SK-N-SH (cell line): ENCODE results near the gene CLDN7. TPM values are rescaled to one million over a fixed set of nuclear protein-coding genes. Genes with fewer than 3 reads are reported as not detected.

Source experiments
- CTCF ChIA-PET: fragments of 300-600, 350-600 bp; formaldehyde crosslinking; extraction: SDS; loops from one replicate; lab custom pipeline; 2021; lab: Yijun Ruan, JAX
- POLR2A ChIA-PET: fragments of 350-600 bp; sonication (Branson Sonifier 250); formaldehyde crosslinking; extraction: SDS; loops from one replicate; lab custom pipeline; 2020; ENCODE audit warnings: antibody characterized with exemption, inconsistent platforms; lab: Yijun Ruan, JAX
- DNase-seq: peaks from one replicate; pipeline ENCODE4 v3.0.0; 2012
- H2AFZ ChIP-seq: fragments of 200-600 bp; sonication (generic); 2 replicates; pipeline ENCODE4 v1.8.1; 2016; ENCODE audit warnings: antibody characterized with exemption, mild to moderate bottlenecking, low read depth
- H3F3A ChIP-seq: fragments of 200-600 bp; sonication (generic); replicated peaks from 2 replicates; pipeline ENCODE3; 2016; ENCODE audit warnings: antibody characterized with exemption, mild to moderate bottlenecking; ENCODE audit not compliant: insufficient read depth
- H3K27ac ChIP-seq, 2 experiments: fragments of 200-500 bp in 1 of 2; fragments of 200-600 bp in 1 of 2; sonication (Bioruptor generic) in 1 of 2; sonication (generic), shearing (Covaris generic) in 1 of 2; 2 replicates each; pipeline versions ENCODE4 v1.5.1 to v1.6.1; 2014 to 2016; ENCODE audit warnings: low read depth in 2 of 2, inconsistent platforms in 1 of 2, low read length in 1 of 2, mild to moderate bottlenecking in 1 of 2, mixed read lengths in 1 of 2
- H3K27me3 ChIP-seq: fragments of 200-600 bp; sonication (generic), shearing (Covaris generic); 2 replicates; pipeline ENCODE4 v1.6.1; 2016; ENCODE audit warnings: mixed run types; ENCODE audit not compliant: insufficient read depth
- H3K36me3 ChIP-seq, 2 experiments: fragments of 200-500 bp in 1 of 2; fragments of 200-600 bp in 1 of 2; sonication (Bioruptor generic) in 1 of 2; sonication (generic) in 1 of 2; replicated peaks in 1 of 2; 2 replicates each; pipeline versions ENCODE3 to v1.5.1; 2014 to 2016; ENCODE audit warnings: low read length in 1 of 2, mild to moderate bottlenecking in 1 of 2; ENCODE audit not compliant: insufficient read depth in 2 of 2, control insufficient read depth in 1 of 2
- H3K4me1 ChIP-seq, 2 experiments: fragments of 200-500 bp in 1 of 2; fragments of 200-600 bp in 1 of 2; sonication (Bioruptor generic) in 1 of 2; sonication (generic), shearing (Covaris generic) in 1 of 2; 2 replicates each; pipeline versions ENCODE4 v1.5.1 to v1.6.1; 2014 to 2016; ENCODE audit warnings: low read depth in 1 of 2, low read length in 1 of 2, mixed run types in 1 of 2; ENCODE audit not compliant: insufficient read depth in 2 of 2, control insufficient read depth in 1 of 2
- H3K4me2 ChIP-seq: fragments of 200-600 bp; sonication (generic), shearing (Covaris generic); 2 replicates; pipeline ENCODE4 v1.6.1; 2017; ENCODE audit warnings: mixed run types
- H3K4me3 ChIP-seq, 2 experiments: fragments of 200-500 bp in 1 of 2; fragments of 200-600 bp in 1 of 2; sonication (Bioruptor generic) in 1 of 2; sonication (generic), shearing (Covaris generic) in 1 of 2; 2 replicates each; pipeline versions ENCODE4 v1.5.1 to v1.8.1; 2014 to 2016; ENCODE audit warnings: low read depth in 2 of 2, inconsistent platforms in 1 of 2, low read length in 1 of 2, mild to moderate bottlenecking in 1 of 2, mixed read lengths in 1 of 2, moderate library complexity in 1 of 2
- H3K79me2 ChIP-seq: fragments of 200-600 bp; sonication (generic); 2 replicates; pipeline ENCODE4 v1.8.1; 2017; ENCODE audit warnings: mild to moderate bottlenecking; ENCODE audit not compliant: insufficient read depth
- H3K9ac ChIP-seq: fragments of 200-600 bp; sonication (generic); 2 replicates; pipeline ENCODE4 v1.6.1; 2017; ENCODE audit warnings: mixed run types
- H3K9me2 ChIP-seq: fragments of 200-600 bp; sonication (generic); 2 replicates; pipeline ENCODE4 v1.6.1; 2017; ENCODE audit warnings: mixed run types
- H3K9me3 ChIP-seq: fragments of 200-600 bp; sonication (generic); 2 replicates; pipeline ENCODE4 v1.6.1; 2017; ENCODE audit warnings: mixed run types, mild to moderate bottlenecking, moderate library complexity
- H4K20me1 ChIP-seq: fragments of 200-600 bp; sonication (generic); 2 replicates; pipeline ENCODE4 v1.6.1; 2017; ENCODE audit warnings: mild to moderate bottlenecking, mixed run types; ENCODE audit not compliant: insufficient read depth
- CHD2 ChIP-seq: fragments of 150-350 bp; IDR thresholded peaks from 2 replicates; pipeline ENCODE4 v1.6.1; 2018; ENCODE audit warnings: low read length; ENCODE audit not compliant: partially characterized antibody
- ELF1 ChIP-seq: IDR thresholded peaks from 2 replicates; pipeline ENCODE4 v1.4.0; 2012
- GATA2 ChIP-seq: sonication (generic); formaldehyde crosslinking; IDR thresholded peaks from 2 replicates; pipeline ENCODE4 v1.5.0; 2020; ENCODE audit warnings: mild to moderate bottlenecking, missing genetic modification reagents
- MEF2A ChIP-seq: IDR thresholded peaks from 2 replicates; pipeline ENCODE4 v1.4.0; 2012; ENCODE audit warnings: low read depth, borderline replicate concordance
- MXI1 ChIP-seq: IDR thresholded peaks from 2 replicates; pipeline ENCODE4 v1.6.1; 2012; ENCODE audit warnings: mild to moderate bottlenecking, low read depth, low read length, improper control_type of control experiment
- RAD21 ChIP-seq: IDR thresholded peaks from 2 replicates; pipeline ENCODE4 v1.6.1; 2012; ENCODE audit warnings: mild to moderate bottlenecking, low read length
- RCOR1 ChIP-seq: fragments of 150-350 bp; IDR thresholded peaks from 2 replicates; pipeline ENCODE4 v1.6.1; 2017; ENCODE audit warnings: antibody characterized with exemption, low read length
- RFX5 ChIP-seq: IDR thresholded peaks from 2 replicates; pipeline ENCODE4 v1.6.1; 2012; ENCODE audit warnings: mild to moderate bottlenecking, improper control_type of control experiment, low read length
- SIN3A ChIP-seq: IDR thresholded peaks from 2 replicates; pipeline ENCODE4 v1.6.1; 2012; ENCODE audit warnings: low read depth, mild to moderate bottlenecking, low read length, moderate library complexity, borderline replicate concordance
- WGBS: methylation state at CpG from one replicate; pipeline ENCODE4 v1.1.6; 2017; ENCODE audit warnings: low lambda C conversion rate; 5-methylcytosine and 5-hydroxymethylcytosine counted together
- polyA plus RNA-seq, 3 experiments: library from polyadenylated mRNA; depleted of rRNA; stranded (reverse); fragments of >200 nt; gene quantifications; 2 replicates each; pipeline ENCODE4 v1.2.3, GENCODE V29; 2012
- TF ChIP-seq, protein P1 (sequence below): fragments of 150-350 bp; IDR thresholded peaks from 2 replicates; pipeline ENCODE4 v1.6.1; 2017; ENCODE audit warnings: antibody characterized with exemption, low read length, low read depth, borderline replicate concordance
- TF ChIP-seq, protein P2 (sequence below): IDR thresholded peaks from 2 replicates; pipeline ENCODE4 v1.4.0; 2012; ENCODE audit warnings: low read depth, borderline replicate concordance

Gene CLDN7
- polyA plus RNA-seq, 1 of the 3 experiments (the other 2 are of a cell fraction) = 5.0 TPM

DNA sequence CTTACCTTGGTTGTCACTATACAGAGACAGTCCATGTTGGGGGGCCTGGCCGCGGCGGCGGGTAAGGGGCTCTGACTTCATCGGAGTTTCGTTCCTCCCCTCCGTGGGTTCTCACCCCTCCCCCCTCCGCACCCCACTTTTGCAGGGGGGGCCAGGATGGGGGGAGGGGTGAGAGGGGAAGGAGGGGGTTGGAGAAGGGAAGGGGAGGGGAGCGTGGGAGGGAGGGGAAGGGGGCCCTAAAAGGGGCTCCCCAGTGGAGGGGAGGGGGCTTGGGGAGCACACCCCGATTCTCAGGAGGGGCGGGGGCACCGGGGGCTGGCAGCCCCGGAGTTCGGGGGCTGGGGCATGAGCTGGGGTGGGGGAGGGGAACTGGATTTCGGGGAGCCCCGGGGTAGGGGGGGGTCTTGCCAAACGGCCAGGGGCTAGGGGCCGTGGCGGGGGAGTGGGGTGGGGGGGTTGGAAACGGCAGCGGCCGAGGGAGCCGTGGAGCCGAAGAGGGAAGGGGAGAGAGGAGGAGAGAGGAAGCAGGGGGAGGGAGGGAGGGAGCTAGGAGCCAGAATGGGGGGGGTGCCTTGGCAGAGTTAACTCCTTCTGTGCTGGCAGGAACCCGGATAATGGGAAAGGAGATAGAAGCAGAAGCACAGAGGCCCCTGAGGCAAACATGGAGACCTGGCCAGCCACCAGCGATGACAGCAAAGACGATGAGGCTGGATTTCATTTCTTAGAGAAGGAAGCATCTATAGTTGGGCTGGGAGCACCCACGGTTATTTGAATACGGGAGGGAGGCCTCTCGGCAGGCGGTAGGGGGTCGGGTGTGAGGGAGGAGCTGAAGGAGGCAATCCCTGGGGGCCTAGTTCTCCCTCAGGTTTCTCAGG, 44.9 kb downstream of the CLDN7 start:
- Histone ChIP-seq H4K20me1 (peaks cover 14% of the 10 kb centered on the region), H3K4me1 (peaks cover 23 to 64% of the 10 kb centered on the region in 2 experiments; a peak in 3 of 4 replicates), H3K27ac (peak overlapping the region; percentile 60 to 96; a peak in 3 of 4 replicates), H3K36me3 (peaks cover 4 to 15% of the 10 kb centered on the region in 2 experiments), H3K27me3 (no peaks in the 10 kb centered on the region), H3K9ac (peak overlapping the region; percentile 88), H3F3A (peaks cover 55% of the 10 kb centered on the region), H3K79me2 (peaks cover 57% of the 10 kb centered on the region), H3K9me3 (no peaks in the 10 kb centered on the region), H2AFZ (peak overlapping the region; percentile 80; the same call in 1 of the 2 replicates), H3K9me2 (no peaks in the 10 kb centered on the region), H3K4me3 (peak overlapping the region; percentile 61 to 74), H3K4me2 (peak overlapping the region; percentile 97)
- WGBS = 10% methylated on average over 31 of the region's 32 CpGs
- CTCF ChIA-PET = interaction anchor here (1.2 kb wide), 1 partner anchor 195 kb away, joined by 3 read pairs; no protein-coding TSS in a partner anchor
- POLR2A ChIA-PET = no interaction called here
- DNase-seq = peak; percentile 82
- TF ChIP-seq MXI1 (no peak), ELF1 (no peak), RFX5 (no peak), SIN3A (no peak), CHD2 (peak; percentile 12), RAD21 (0 out of 2 replicates have a peak, but pooled peaks have one; percentile 1), GATA2 (CRISPR knock-in tag) (no peak), MEF2A (no peak), RCOR1 (no peak)
- TF ChIP-seq, protein P1, sequence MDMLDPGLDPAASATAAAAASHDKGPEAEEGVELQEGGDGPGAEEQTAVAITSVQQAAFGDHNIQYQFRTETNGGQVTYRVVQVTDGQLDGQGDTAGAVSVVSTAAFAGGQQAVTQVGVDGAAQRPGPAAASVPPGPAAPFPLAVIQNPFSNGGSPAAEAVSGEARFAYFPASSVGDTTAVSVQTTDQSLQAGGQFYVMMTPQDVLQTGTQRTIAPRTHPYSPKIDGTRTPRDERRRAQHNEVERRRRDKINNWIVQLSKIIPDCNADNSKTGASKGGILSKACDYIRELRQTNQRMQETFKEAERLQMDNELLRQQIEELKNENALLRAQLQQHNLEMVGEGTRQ = no peak
- TF ChIP-seq, protein P2, sequence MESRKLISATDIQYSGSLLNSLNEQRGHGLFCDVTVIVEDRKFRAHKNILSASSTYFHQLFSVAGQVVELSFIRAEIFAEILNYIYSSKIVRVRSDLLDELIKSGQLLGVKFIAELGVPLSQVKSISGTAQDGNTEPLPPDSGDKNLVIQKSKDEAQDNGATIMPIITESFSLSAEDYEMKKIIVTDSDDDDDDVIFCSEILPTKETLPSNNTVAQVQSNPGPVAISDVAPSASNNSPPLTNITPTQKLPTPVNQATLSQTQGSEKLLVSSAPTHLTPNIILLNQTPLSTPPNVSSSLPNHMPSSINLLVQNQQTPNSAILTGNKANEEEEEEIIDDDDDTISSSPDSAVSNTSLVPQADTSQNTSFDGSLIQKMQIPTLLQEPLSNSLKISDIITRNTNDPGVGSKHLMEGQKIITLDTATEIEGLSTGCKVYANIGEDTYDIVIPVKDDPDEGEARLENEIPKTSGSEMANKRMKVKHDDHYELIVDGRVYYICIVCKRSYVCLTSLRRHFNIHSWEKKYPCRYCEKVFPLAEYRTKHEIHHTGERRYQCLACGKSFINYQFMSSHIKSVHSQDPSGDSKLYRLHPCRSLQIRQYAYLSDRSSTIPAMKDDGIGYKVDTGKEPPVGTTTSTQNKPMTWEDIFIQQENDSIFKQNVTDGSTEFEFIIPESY = no peak
- TF ChIP-seq, all 33 proteins: peak for 2
